GM10248 (cell line): Measurements from ENCODE around the gene NATD1.
"Not testable (repeated sequence)": the region's sequence is repeated elsewhere in the genome, so short reads cannot be mapped to it uniquely, and the experiment has no call there.

Experiments used
- CTCF ChIA-PET: fragments of 300-600 bp; sonication (Branson Sonifier 250); formaldehyde crosslinking; extraction: SDS; loops from one replicate; lab custom pipeline; 2021; ENCODE audit warnings: antibody characterized with exemption; lab: Yijun Ruan, JAX
- POLR2A ChIA-PET: fragments of 350-650 bp; sonication (Branson Sonifier 250); formaldehyde crosslinking; extraction: SDS; loops from one replicate; lab custom pipeline; 2020; ENCODE audit warnings: antibody characterized with exemption; lab: Yijun Ruan, JAX
- DNase-seq: peaks from one replicate; pipeline ENCODE4 v3.0.0; 2012; ENCODE audit errors: extremely low spot score
- TF ChIP-seq, protein P1 (sequence below): IDR thresholded peaks from 2 replicates; pipeline ENCODE4 v1.5.1; 2012; ENCODE audit warnings: mild to moderate bottlenecking, low read depth; ENCODE audit errors: extremely low read depth, missing control alignments, control extremely low read depth

The NATD1 gene

GRCh38 chr17:21232033-21232749, 21.0 kb downstream of the NATD1 start:
- DNase-seq, result no peak
- CTCF ChIA-PET, result no interaction called here

DNA sequence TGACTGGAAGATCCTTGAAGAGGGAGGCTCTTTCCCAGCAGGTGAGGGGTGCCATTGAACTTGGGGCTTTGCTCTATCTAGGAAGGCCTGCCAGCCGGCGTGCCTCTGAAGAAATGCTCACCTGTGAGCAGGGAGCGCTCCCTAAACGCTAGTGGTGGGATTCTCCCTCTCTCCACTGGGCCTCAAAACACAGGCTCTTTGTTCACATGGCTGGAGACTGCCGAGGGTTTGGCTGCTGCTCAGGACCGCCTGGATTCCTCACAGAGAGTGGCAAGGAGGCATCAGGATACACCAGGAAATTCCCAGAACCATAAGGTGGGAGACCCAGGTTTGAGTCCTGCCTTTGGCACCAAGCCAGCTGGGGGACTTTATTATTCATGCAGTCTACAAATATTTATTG, 21.7 kb downstream of the NATD1 start:
- POLR2A ChIA-PET, result no interaction called here
- TF ChIP-seq, protein P1, sequence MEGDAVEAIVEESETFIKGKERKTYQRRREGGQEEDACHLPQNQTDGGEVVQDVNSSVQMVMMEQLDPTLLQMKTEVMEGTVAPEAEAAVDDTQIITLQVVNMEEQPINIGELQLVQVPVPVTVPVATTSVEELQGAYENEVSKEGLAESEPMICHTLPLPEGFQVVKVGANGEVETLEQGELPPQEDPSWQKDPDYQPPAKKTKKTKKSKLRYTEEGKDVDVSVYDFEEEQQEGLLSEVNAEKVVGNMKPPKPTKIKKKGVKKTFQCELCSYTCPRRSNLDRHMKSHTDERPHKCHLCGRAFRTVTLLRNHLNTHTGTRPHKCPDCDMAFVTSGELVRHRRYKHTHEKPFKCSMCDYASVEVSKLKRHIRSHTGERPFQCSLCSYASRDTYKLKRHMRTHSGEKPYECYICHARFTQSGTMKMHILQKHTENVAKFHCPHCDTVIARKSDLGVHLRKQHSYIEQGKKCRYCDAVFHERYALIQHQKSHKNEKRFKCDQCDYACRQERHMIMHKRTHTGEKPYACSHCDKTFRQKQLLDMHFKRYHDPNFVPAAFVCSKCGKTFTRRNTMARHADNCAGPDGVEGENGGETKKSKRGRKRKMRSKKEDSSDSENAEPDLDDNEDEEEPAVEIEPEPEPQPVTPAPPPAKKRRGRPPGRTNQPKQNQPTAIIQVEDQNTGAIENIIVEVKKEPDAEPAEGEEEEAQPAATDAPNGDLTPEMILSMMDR, result no peak
- CTCF ChIA-PET, result no interaction called here
- no peak for DNase-seq

More at GRCh38 chr17:21232033-21232749, 21.0 kb downstream of the NATD1 start:
- POLR2A ChIA-PET, result no interaction called here
- TF ChIP-seq, protein P1, result no peak

- TF ChIP-seq, protein P1, result no peak
- ChIA-PET POLR2A (no interaction called here), CTCF (interaction anchor here (1.4 to 1.7 kb wide), 2 partner anchors 16 to 18 kb away, joined by 3 to 5 read pairs; no protein-coding TSS in a partner anchor)
- DNase-seq, result no peak
These were observed 24.4 kb downstream of the NATD1 start for GRCh38 chr17:21228845-21229244.

DNA sequence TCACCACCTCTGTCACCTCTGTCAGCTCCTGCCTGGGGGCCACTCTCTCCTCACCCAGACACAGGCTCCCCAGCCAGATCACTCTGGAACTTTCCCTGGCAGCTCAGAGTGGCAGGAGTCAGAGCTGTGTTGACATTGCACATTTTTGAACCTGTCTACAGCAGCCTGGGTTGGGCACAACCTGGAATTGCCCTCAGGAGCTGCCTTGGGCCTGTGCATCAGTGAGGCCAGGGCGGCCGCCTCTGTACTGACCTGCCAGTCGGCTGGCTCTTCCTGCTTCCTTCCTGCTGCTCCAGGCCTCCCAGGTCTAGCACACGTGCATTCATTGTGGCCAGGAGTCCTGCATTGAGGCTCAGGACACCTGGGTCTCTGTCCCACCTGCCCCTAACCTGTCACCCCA, 25.1 kb downstream of the NATD1 start:
- TF ChIP-seq, protein P1, result no peak
- POLR2A ChIA-PET, result no interaction called here

GRCh38 chr17:21227277-21227676, 25.9 kb downstream of the NATD1 start:
- POLR2A ChIA-PET, CTCF ChIA-PET, DNase-seq: not testable (repeated sequence)

More for the DNA sequence above, 25.1 kb downstream of the NATD1 start:
- CTCF ChIA-PET, result interaction anchor here (1.4 to 1.7 kb wide), 2 partner anchors 15 to 17 kb away, joined by 3 to 5 read pairs; no protein-coding TSS in a partner anchor
- no peak for DNase-seq

- no peak for DNase-seq
- TF ChIP-seq, protein P1, result no peak
- POLR2A ChIA-PET, result no interaction called here
- CTCF ChIA-PET, result interaction anchor here (0.8 kb wide), 1 partner anchor 105 kb away, joined by 3 read pairs; no protein-coding TSS in a partner anchor
These were observed 30.1 kb downstream of the NATD1 start for GRCh38 chr17:21223086-21223485.

GRCh38 chr17:21218831-21219380, 34.3 kb downstream of the NATD1 start:
- TF ChIP-seq, protein P1, result no peak
- CTCF ChIA-PET, result no interaction called here
- POLR2A ChIA-PET, result no interaction called here
- DNase-seq, result no peak
